Pulmonary artery endothelial cell (primary cell): Measurements from ENCODE around the gene CSF2RB. TPM values are rescaled to one million over a fixed set of nuclear protein-coding genes. Genes with fewer than 3 reads are reported as not detected.
"Not testable (repeated sequence)": the region's sequence is repeated elsewhere in the genome, so short reads cannot be mapped to it uniquely, and the experiment has no call there.

Source experiments
- DNase-seq: peaks from one replicate; pipeline ENCODE4 v3.0.0-alpha.2; 2011; ENCODE audit warnings: low read depth, low spot score
- total RNA-seq: library from RNA; depleted of rRNA; stranded (reverse); fragments of >200 nt; gene quantifications from 2 replicates; pipeline ENCODE4 v1.2.3, GENCODE V29; 2014

CSF2RB gene
- total RNA-seq, 1 donor from 2014 or later = 12.1 TPM

DNA sequence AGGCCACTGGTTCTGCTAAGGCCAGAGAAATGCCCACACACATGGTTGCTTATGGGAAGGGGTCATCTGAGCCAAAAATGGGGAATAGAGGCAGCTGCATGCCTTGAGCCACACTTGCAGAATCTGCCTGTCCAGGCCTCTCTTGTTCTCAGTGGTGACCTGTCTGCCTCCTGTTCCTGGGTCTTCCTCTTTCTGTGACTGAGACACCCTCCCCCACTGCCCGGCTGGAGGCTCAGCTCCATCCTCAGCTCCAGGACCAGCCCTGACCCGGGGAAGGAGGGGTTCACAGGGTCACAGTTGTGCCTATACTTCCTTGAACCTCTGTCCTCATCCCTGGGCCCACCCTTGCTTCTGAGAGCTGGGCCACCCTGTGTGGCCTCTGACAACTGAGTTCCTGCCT lies 52.3 kb downstream of the CSF2RB start:
- no peak for DNase-seq

DNA sequence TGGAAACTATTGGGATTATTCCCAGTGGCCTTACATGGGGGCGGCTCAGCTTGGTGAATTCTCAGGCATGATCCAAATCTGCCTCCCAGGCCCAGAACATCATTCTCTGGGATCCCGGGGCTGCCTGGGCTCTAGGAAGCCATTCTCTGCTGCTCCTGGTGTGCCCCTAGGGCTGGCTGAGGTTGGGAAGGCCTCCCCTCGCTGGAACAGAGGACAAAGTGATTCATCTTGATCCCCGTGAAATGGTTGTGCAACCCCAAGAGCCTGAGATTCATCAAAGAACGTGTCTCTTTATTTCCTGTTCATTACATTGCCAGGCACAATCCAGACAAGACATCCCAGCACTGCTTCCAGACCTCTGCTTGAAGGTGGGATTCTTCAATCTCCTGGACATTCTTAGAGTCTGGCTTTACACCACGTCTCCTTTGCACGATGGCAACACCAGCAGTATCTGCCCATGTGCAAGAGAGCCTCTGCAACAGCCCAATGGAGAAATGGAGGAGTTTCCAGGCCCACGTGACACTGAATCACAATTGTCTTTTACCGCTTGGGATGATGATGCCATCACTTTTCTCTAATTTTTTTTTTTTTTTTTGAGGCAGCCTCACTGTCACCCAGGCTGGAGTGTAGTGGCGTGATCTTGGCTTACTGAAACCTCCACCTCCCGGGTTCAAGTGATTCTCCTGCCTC lies 53.6 kb downstream of the CSF2RB start:
- no peak for DNase-seq

DNA sequence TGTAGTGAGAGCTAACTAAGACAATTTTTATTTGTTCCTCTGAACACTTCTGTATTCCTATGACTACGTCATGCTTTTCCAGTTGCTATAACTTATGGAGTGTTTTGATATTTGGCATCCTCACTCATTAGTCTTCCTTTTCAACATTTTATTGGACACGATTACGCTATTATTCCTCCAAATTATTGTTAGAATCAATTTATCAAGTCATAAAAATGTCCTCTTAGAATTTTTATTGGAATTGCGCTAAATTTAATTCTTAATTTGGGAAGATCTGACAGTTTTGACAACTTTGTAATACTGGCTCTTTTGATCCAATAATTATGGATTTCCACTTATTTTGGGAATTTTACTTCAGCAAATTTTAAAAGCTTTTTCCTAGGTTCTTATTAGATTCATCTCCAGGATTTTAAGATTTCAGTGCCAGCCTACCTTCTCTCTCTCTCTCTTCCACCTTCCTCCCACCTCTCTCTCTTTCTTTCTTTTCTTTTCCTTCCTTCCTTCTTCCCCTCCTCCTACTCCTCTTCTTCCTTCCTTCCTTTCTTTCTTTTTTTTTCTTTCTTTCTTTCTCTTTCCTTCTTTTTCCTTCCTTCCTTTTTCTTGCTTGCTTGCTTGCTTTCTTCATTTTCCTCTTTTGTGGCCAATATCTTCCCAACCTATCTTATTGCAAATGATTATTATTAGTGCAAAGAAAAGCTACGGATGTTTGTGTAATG lies 55.0 kb downstream of the CSF2RB start:
- no peak for DNase-seq

DNA sequence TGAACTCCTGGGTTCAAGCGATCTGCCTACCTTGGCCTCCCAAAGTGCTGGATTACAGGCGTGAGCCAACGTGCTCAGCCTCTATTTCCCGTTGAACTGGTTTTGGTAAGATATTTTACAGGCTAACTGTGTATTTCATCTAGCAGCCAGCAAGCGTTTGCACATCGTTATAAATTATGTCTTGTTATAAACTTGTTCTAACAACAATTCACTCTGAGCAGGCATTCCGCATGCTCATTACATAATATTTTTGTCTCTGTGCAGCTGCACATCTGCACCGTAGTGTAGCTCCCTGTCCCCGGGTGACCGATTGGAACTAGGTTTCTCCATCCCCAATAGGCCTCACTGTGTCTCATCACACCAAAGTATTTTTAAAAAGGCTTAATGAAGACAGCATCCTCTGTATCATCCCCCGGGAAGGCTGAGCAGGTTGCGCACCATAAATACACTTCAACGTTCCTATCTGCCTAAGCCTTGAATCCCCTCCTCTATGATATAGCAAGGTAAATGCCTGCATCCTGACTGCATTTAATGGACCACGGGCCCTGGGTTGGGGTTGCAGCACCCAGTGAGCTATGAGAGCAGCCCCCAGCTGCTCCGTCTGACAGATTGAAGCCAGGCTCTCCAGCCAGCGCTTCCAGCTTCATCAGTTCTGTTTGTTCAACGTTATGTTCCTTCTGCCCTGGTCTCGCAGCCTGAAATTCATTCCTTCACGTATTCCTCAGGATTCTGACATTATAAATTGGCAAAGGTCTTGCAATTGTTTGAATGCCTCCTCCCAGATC lies 58.1 kb downstream of the CSF2RB start:
- DNase-seq = no peak

DNA sequence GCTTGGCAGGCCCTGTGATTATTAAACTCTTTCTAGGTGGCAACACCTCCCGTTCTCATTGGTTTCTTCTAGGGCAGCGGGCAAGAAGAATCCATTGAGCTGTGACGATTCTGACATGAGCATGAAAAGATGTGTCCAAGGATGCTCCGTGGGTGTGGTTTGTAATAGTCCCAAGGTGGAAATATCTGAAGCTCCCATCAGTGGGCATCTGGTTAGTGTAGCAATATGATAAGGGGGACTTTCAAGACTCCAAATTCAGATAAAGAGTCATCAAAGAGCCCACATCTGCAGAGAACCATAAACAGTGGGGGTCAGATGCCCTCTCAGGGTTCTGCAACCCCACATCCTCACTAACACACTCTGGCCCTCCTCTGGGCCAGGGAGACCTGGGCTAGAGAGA lies 63.2 kb downstream of the CSF2RB start:
- no peak for DNase-seq

DNA sequence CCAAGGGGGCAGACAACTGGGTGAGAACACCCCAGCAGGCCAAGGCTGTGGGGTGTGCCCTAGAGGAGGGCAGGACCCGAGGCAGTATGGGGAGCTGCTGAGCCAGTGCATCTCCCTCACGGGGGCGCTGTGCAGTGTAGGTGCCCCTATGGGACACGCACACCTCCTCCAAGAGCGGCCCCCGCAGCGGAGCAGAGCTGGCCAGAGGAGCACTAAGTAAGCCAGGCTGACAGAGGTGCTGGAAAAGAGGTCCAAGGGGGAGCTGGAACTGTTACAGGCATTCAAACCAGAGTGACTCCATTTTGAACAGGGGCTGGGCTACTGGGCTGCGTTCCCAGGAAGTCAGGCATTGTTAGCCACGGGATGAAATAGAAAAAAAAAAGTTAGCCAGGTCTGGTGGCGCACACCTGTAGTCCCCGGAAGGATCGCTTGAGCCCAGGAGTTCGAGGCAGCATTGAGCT lies 64.0 kb downstream of the CSF2RB start:
- DNase-seq = no peak

DNA sequence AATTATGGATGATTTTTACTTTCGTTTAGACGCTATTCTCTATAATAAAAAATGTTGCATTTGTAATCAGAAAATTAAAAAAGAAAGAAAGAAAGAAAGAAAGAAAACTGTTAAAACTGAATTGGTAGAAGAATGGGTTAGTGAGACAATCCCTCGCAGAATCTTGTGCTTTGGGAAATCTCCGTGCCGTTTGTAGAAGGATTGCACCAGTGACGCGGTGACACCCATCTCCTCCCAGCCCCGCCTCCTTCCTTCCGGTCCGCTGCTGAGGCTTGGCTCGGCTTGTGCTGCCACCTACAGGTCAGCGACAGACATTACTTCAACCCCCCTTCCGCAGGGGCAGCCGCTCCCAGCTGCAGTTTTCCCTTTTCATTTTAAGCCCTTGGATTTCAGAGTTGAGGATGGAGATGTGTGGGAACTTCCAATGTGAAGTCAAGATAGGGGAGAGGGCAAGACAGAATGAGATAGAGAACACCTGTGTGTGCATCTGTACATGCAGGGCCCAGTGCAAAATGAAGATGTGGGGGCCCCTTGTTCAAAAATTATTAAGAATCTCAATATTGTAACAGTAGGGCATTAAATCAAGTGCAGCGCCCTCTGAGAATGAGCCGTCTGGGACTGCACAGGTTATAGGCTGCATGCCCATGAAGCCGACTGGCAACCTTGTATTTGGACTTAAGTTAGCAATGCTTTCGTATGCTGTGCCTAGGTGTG lies 64.7 kb downstream of the CSF2RB start:
- peak; percentile 43 for DNase-seq

DNA sequence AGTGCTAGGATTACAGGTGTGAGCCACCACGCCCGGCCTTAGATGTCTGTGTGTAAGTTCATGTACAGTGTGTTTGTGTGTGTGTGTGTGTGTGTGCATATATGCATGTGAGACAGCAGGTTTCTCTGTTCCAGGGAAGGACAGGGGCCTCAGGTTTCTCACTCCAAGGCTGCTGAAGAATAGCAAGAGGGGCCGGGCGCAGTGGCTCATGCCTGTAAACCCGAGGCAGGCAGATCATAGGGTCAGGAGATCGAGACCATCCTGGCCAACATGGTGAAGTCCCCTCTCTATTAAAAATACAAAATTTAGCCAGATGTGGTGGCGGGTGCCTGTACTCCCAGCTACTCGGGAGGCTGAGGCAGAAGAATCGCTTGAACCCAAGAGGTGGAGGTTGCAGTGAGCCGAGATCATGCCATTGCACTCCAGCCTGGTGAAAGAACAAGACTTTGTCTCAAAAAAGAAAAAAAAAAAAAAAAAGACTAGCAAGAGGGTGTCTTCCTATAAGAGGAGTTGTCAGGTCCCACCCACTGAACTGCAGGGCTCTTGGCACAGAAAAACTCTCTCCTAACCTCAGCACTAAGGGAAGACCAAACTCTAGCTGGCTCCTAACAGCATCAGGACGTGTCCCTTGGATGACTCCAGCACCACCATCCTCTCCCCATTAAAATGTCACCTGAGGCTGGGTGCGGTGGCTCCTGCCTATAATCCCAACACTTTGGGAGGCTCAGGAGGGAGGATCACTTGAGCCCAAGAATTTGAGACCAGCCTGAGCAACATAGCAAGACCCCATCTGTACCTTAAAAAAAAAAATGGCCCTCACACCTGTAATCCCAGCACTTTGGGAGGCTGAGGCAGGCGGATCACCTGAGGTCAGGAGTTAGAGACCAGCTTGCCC lies 65.8 kb downstream of the CSF2RB start:
- no peak for DNase-seq

DNA sequence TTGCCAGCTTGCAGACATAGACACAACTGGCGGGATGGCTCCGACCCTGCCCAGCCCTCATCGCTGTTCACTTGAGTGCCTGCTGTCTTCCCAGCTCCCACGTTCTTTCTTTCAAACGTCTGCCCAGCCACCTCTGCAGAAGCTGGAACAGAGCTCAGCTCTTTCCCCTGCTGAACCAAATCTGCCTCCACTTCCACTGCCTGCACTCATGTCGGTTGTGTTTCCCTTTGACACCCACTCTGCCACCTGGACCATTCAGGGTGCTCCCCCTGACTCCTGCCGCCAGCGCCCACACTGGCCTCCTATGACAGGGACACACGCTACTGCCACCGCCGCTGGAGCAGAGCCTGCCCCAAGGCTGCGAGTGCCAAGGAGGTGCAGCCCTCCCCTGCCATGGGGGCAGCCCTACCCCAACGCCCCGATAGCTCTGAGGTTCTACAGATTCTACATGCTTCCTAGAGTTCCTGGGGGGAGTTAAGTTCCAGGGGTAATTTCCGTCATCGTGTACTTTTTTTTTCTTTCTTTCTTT lies 67.9 kb downstream of the CSF2RB start:
- DNase-seq = no peak

DNA sequence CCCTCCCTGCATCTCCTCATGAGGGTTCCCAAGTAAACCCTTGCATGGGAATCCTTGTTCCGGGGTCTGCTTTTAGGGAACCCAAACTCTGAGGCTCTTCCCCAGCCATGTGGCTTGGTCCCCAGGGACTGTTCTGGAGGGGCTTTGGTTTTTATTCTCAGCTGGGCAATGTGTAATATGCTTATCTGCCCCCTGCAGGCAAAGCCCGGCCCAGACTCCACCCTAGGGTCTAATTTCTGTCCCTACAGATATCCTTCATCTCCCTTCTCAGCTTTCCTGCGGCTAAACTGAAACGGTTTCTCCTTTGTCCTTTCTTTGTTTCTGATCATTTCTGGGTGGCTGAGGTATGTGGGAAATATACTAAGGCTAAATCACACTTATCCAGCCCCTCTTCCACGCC lies 68.7 kb downstream of the CSF2RB start:
- DNase-seq = no peak

DNA sequence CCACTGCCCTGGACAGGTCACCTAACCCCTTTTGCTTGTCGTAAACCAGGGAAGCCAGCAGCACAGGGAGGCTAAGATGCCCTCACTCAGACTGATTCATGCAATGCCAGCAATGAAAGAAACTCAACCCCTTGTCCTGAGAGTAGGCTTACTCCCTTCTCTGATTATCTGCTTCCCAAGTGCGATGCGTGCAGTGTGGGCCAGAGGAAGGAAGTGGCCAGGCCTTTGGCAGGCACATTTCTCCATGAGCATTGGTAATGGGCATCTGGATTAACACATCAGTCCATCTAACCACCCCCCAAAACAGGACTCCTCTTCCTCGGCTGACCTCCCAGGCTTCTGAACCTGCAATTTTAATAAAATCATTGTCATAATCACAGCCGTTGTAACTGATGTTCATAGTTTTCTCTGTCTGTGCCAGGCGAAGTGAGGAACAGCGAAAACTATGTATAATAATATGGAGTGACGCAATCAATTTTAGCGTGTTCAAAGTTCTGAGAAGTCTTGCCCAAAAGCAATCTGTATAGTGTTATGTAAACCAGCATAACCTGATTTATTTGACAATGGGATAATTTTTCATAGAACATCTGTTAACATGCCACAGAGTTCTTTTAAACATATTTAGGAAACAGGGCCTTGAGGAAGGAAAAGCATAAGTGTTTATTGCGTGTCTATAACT lies 71.9 kb downstream of the CSF2RB start:
- DNase-seq = no peak

DNA sequence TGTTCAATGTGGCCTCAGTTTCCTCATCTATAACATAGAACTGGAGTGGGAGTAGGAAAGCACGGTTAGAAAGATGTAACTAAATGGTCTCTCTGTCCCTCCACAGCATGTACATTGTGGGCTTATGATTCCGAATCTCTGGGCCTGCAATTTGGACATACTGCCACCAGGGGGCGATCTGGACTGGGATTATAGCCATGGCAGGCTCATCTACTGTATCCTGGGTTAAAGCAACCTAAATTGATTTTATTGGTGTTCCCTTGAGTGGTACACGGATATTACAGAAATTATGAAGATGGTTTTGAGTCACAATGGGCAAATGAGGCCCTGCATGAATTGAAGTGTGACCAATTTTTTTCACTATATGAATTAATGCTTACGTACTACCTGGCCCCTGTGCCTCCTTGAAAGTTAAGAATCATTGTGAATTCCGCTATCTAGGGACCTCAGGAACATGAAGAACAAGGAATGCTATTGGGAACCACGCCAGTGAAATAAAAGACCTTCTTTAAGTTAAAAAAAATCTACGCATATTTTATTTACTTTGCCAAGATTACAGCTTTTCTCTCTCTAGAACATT lies 72.9 kb downstream of the CSF2RB start:
- no peak for DNase-seq

DNA sequence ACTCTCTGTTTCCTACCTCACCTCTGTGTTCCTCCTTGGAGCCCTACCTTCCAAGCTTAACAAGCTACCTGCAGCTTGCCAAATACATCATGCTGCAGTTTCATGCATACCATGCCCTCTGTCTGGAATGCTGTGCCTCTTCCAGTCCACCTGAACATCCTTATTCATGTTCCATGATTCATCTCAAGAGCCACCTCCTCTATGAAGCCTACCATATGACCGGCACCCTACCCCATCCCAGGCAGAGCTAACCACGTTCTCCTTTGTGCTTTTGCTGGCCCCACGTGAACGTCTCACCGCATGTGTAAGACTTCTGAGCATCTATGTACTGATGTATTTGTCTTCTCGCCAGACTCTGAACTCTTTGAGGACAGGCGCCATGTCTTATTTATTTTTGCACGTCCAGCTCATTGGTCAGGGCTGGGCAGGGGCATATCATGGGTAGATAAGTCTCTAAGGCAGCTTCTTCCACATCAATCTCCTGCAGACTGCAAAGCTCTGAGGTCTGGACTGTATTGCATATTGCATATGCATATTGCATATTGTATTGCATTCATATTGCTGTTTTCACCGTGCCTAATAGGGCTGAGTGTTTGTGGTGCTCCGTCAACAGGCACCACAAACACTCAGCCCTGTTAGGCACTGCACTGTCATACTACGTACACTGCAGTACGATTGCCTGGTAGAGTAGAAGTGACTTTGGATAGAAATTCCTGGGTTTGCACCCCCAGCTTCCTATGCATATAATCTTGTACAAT lies 74.8 kb downstream of the CSF2RB start:
- no peak for DNase-seq

DNA sequence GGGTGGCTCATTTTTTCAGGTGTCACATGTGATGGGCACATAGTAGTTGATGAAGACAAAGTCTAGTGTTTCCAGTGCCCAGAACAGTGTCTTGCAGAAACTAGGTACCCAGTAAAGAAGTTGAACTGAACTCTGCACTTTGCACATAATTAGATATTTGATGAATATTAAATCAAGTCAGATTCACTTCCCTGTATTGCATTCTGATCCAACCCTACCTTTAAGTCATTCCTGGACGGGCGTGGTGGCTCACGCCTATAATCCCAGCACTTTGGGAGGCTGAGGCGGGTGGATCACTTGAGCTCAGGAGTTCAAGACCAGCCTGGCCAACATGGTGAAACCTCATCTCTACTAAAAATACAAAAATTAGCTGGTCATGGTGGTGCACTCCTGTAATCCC lies 75.6 kb downstream of the CSF2RB start:
- DNase-seq = not testable (repeated sequence)
